Renal cortex interstitium (tissue), 11 donors: Measurements from ENCODE around the gene NFIC. TPM values are rescaled to one million over a fixed set of nuclear protein-coding genes. Genes with fewer than 3 reads are reported as not detected.
"Not testable (repeated sequence)": the region's sequence is repeated elsewhere in the genome, so short reads cannot be mapped to it uniquely, and the experiment has no call there.

Experiments used
- DNase-seq, 11 donors: peaks; one replicate each; pipeline ENCODE4 v3.0.0-alpha.2; 2013; ENCODE audit warnings: low read depth in 9 of 11, low spot score in 4 of 11; ENCODE audit errors: extremely low read depth in 1 of 11
- polyA plus RNA-seq, 3 donors: library from polyadenylated mRNA; unstranded; fragments of 120-200 nt; gene quantifications; one replicate each; pipeline ENCODE4 v1.2.1, GENCODE V29; 2013; ENCODE audit not compliant: insufficient read length in 3 of 3

Gene NFIC
- polyA plus RNA-seq, 3 donors = 19.6 to 30.0 (median 28.3) TPM

DNA sequence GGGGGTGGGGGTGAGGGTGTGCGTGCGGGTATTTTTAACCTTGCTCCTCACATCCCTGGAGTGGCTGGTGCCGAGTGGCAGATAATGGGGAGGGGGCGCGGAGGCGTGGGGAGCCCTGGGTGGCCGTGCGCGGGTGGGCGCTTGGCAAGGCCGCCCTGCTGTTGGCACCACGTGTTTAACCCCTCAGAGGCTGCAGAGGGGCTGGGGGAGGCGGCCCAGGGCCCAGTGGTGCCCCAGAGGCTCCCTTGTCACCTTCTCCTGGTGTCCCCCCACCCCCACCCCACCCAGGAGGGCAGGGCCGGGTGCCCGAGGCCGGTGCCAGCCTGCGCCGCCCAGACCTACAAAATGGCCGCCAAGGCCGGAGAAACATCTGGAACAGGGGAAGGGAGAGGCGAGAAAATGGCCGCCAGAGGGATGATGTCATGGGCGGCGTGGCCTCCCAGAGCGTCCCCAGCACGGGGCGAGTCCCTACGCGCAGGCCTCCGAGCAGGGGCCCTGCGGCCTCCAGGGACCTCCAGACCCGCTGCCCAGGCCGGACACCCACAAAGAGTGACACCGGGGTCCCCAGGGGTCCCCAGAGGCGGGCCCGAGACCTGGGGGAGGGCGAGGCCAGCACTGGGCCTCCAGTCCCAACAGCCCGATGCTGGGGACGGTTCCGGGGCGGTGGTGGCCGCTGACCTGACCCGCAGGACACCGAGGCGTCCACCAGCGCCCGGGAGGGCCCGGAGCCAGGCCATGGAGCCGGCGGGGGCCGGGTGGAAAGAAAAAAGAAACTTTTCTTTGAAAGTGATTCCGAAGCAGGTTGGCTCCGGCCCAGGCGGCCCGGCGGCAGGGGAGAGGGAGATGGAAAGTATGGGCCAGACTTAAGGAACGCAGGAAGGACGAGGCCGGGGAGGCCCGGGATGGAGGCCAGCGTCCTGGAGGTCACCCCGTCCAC, 38.2 kb downstream of the NFIC start:
- peak in 5 of 11 donors; percentile 47 to 65 (median 55) for DNase-seq

DNA sequence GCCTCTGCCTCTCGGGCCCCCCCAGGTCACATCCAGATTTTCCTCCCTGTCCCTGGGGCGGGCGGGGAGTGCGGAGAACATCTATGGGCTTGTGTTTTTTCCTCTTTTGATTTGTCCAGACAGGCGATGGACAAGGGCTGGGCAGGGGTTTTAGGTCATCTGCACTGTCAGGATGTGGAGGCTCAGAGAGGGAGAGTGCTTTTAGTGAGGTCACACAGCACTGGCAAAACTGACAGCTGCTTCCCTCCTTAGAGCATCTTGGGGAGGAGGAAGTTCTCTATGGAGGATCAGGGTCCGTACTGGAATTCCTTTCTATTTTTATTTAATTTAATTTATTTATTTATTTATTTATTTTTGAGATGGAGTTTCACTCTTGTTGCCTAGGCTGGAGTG, 38.9 kb downstream of the NFIC start:
- no peak for DNase-seq

DNA sequence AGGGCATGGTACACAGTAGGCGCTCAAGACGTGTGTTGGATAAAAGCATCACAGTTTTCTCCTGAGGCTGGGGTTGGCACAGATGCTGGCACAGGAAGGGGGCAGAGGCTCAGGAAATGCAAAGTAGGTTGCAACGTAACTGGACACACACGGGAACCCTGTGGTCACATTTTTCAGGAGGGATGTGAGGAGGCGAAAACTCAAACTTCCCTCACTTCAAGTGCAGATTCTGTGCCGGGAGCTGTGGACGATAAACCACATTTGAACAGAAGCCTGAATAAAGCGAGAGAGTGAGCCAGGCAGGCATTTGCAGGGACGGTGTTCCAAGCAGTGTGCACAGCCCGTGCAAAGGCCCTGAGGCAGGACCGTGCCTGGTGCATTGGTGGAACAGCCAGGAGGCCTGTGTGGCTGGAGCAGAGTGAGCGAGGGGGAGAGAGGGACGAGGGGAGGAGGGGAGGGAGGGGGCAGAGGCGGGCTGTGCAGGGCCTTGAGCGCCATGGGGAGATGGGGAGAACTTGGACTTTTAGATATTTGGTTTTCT, 40.3 kb downstream of the NFIC start:
- no peak for DNase-seq

DNA sequence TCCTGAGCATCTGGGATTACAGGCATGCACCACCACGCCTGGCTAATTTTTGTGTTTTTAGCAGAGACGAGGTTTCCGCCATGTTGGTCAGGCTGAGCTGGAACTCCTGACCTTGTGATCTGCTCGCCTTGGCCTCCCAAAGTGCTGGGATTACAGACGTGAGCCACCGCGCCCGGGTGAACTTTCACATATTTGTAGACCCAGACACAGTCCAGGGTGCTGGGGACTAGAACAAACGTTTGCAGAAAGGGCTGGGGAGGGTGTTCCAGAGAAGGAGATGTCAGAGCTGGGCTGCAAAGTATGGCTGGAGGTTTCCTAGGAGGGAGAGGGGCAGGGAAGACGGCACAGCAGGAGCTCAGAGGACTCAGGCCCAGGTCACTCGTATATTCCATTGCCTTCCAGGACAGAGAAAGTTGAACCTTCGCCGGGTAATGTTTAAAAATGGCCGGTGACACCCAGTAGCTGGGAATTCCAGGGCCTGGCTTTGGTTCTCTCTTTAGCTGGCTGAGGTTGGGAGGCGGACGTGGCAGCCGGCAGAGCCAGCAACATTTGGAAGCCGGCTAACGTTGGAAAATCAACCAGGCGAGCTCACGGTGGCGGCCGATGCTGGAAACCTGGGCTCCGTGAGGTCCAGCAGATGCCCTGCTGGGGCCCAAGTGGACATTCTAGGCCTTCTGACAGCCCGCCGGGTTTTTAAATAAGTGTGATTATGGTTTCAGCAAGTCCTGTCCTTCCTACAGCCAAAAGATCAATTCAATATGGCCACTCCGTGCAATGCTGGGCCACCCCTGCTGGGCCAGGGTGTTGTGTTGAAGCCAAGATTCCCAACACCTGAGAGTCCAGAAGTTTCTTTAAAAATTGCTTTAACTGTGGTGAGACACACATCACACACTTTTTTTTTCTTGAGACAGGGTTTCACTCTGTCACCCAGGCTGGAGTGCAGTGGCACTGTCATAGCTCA, 41.5 kb downstream of the NFIC start:
- peak in 1 of 11 donors; percentile 46 for DNase-seq

DNA sequence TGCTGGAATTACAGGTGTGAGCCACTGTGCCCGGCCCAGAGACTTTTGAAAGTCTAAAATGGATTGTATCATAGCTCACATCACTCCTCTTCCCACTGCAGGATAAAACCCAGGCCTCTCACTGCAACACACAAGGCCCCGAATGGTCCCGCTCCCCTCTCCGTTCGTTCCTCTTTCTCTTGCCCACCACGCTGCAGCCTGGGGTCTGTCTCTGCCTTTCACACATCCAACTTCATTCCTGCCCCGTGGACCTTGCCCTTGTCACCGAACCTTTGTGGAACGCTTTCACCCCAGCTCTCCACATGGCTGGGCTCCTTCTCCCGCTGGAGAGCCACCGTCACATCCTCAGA, 42.6 kb downstream of the NFIC start:
- no peak for DNase-seq

DNA sequence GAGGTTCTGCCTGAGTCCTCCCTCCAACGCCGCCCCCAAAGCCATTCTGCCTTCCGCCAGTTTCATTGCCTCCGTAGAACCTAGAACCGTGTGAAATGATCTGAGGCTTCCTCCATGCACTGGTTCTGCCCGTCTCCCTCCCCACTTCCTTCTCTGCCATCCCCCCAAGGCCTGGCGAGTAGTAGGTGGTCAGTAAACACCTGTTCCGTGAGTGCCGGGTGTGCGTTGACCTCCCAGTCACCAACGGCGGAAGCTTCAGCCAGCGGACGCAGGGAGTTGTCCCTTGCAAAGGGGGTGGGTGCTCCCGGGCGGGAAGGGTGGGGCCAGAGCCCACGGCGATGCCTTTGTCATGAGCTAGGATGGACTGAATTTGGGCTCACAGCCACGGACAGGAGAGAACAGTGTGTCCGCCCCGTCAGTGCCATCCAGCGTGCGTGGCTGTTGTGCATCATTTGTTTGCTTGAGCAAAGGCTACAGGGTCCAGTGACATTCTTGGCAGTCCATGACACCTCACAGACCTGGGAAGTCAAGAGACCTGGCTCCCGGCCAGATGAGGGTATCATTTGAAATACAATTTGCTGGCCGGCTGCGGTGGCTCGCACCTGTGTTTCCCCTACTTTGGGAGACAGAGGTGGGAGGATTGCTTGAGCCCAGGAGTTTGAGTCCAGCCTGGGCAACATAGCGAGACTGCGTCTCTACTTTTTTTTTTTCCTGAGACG, 43.1 kb downstream of the NFIC start:
- DNase-seq = no peak

DNA sequence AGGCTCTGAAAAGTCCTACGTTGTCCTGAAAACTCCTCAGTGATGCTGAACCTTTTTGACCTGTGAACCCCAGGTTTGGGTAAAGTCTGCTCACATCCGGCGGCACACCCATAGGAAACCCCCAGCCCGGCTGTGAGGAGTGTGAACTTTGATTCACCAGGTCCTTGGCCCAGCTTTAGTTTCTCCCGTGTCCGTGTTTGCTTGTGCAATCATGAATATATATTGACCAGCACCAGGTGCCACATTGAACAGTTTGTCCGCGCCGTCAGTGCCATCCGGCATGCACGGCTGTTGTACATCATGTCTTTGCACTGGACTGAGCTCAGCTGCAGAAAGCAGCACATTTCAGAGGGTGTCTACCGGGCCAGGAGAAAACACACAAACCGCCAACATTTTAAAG, 45.3 kb downstream of the NFIC start:
- DNase-seq = no peak

DNA sequence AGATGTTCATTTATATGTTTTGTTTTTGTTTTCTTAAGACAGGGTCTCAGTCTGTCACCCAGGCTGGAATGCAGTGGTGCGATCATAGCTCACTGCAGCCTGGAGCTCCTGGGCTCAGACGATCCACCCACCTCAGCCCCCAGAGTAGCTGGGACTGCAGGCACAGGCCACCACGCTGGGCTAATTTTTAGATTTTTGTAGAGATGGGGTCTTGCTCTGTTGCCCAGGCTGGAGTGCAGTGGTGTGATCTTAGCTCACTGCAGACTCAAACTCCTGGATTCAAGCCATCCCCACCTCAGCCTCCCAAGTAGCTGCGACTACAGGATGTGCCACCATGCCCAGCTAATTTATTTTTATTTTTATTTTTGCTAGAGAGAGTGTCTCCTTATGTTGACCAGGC, 45.7 kb downstream of the NFIC start:
- no peak for DNase-seq

DNA sequence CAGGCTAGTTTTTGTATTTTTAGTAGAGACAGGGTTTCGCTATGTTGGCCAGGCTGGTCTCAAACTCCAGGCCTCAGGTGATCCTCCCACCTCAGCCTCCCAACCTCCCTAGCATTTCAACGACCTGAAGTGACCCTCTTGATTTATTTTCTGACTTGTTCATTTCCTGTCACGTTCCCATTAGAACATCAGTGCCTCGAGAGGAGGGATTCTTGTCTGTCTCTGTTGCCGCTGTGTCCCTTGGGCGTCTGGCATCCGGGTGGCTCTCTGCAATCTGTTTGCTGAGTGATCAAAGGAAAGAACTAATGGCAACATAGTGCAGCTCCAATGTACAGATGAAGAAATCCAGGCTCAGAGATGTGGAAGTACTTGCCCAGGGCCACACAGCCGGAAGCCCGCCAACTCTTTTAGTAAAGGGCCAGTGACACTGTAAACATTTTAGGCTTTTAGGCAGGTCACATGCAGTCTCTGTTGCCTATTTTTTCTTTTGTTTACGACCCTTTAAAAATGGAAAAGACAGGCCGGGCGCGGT, 47.5 kb downstream of the NFIC start:
- no peak for DNase-seq

DNA sequence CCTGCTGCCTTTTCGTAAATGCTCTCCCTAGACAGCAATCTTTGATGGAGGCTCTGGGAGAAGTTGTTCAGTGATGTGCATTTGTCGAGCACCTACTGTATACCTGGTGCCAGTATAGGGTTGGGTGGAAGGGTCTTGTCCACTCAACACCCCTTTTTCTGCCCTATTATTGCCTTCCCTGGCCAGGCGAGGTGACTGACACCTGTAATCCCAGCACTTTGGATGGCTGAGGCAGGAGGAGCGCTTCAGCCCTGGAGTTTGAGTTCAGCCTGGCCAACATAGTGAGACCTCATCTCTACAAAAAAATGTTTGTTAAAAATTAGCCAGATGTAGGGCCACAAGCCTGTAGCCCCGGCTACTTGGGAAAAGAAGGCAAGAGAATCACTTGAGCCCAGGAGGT, 49.3 kb downstream of the NFIC start:
- DNase-seq = no peak

DNA sequence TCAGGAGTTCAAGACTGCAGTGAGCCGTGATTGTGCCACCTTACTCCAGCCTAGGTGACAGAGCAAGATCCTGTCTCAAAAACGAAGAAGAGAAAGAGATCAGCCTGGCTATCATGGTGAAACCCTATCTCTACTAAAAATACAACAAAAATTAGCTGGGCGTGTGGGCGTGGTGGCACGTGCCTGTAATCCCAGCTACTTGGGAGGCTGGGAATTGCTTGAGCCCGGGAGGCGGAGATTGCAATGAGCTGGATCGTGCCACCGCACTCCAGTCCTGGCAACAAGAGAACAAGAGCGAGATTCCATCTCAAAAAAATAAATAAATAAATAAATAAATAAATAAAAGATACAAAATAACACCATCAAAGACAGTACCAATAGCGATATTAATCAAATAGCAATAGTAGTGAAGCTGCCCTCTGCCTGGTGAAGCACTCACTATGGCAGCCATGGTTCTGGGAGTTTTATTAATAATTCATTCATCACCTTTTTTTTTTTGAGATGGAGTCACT, 53.9 kb downstream of the NFIC start:
- no peak for DNase-seq

DNA sequence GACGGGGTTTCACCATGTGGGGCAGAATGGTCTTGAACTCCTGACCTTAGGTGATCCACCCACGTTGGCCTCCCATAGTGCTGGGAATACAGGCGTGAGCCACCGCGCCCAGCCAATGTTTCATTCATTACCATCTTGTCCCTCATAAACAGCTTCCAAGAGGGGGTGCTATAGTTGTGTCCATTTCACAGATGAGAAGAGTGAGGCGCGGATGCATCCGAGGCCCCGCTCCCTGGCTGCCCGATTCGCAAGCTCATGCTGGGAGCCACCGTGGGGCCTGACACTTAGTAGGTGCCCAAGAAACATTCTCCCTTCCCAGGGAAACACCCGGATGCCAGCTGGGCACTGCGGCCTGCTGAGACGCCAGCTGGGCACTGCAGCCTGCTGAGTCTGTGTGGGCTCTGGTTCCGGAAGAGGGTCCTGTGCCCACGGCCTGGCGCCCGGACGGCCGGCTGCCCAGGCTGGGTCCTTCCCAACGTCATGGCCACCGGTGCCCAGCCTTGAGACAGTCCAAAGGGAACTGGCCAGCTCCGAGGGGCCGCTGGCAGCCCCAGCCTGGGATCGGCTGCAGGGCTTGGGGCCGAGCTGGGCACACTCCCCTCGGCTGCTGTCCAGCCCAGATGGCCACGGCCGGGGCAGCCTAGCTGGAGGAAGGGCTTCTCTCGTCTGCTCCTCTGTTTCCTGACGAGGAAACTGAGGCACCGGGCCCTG, 54.7 kb downstream of the NFIC start:
- DNase-seq = no peak

DNA sequence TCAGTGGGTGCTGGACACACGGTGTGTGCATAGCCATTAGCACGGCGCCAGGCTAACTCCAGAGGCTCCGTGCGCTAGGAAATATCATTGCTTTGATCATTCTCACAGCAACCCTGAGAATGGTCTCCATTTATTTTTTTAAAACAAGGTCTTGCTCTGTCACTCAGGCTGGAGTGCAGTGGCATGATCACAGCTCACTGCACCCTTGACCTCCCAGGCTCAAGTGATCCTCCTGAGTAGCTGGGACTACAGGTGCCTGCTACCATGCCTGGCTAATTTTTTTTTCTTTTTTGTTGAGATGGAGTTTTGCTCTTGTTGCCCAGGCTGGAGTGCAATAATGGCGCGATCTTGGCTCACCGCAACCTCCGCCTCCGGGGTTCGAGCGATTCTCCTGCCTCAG, 55.3 kb downstream of the NFIC start:
- not testable (repeated sequence) for DNase-seq

DNA sequence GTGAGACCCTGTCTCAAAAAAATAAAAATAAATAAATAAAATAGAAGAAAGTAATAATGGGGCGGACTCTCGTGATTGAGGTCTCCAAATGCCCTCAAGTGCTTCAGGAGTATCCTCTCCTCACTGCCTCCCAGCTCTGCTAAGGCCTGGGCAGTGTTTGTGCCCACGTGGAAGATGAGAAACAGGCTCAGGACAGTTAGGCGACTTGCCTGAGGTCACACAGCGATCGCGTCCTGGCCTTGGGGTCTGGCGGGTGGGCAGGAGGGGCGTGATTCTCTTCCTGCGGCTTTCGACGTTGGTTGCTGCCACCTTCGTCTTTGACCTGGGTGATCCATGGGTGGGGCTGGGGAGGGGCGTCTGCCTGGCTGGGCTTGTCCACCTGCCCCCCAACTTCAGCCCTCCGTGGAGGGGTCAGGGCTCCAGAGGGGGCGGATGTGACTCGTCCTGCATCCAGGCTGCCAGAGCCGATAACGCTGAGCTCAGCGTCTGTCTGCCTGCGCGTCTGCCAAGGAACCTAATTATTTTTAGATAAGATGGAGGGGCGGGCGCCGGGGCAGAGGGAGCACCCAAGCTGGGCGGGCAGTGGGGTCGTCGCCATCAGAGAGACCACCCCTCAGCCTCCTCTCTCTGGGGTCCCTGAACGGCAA, 56.9 kb downstream of the NFIC start:
- DNase-seq = no peak

DNA sequence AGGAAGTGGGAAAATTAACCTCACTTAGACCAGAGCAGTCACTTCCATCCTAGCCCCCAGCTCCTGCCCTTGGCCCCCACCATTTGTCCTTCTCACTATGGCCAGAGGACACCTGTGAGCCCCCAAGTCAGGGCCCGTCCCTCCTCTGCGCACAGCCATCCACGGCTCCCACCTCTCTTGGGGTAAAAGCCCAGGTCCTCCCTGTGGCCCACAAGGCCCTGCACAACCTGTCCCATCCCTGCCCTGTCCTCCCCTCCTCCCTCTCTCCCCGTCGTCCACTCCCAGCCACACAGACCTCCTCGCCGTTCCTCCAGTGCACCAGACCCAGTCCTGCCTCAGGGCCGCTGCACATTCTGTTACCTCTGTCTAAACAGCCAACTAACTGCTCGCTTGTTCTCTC, 60.0 kb downstream of the NFIC start:
- no peak for DNase-seq

DNA sequence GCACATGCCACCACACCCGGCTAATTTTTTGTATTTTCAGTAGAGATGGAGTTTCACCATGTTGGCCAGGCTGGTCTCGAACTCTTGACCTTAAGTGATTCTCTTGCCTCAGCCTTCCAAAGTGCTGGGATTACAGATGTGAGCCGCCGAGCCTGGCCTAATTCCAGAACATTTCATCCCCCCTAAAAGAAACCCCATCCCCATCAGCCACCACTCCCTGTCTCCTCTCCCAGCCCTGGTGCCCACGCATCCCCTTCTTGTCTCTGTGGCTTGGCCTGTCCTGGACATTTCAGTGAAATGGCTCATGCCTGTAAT, 63.9 kb downstream of the NFIC start:
- not testable (repeated sequence) for DNase-seq

DNA sequence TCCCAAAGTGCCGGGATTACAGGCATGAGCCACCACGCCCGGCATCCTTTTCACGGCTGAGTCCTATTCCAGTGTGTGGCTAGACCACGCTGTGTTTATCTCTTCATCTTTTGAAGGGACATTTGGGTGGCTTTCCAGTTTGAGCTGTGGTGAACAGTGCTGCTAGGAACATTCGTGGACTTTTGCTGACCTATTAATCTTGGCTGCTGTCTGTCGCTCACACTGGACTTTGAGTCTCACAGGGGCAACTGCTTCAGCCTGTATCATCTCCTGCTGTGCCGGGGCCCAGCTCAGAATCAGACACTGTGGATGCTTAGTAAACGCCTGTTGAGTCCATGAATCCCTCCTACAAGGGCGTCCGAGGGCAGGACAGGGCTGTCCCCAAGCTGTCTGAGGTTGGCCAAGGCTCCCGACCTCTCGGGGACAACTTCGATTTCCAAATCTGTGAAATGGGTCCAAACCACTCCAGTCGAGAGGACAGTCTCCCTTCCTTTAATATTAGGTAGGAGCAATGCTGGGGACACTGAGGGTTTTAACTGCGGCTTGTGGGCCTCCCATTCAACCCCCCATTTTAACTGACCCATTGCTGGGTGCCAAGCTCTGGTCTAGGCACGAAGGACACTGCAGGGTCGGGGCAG, 65.5 kb downstream of the NFIC start:
- DNase-seq = no peak
